Psoas muscle (tissue), 8 donors: ENCODE data around the gene EPHA2. TPM values are rescaled to one million over a fixed set of nuclear protein-coding genes. Genes with fewer than 3 reads are reported as not detected.

ENCODE experiments used
- ATAC-seq, 4 donors: fragments of 200-7000 bp; cut with Tn5 transposase; one replicate each; pipeline ENCODE4 v1.9.1; 2020; ENCODE audit warnings: moderate library complexity in 3 of 4, mild to moderate bottlenecking in 2 of 4
- DNase-seq, 2 donors: peaks; one replicate each; pipeline ENCODE4 v3.0.0-alpha.2; 2020
- H3K27ac ChIP-seq: fragments of 200-600 bp; one replicate; pipeline ENCODE4 v1.8.0; 2022
- H3K27me3 ChIP-seq, 3 donors: fragments of 200-600 bp in 1 of 3; one replicate each; pipeline versions ENCODE4 v1.6.1 to v1.8.0; 2013 to 2022; ENCODE audit warnings: low read length in 2 of 3, mild to moderate bottlenecking in 2 of 3, moderate library complexity in 1 of 3; ENCODE audit not compliant: insufficient read depth in 3 of 3
- H3K36me3 ChIP-seq, 2 donors: fragments of 200-600 bp in 1 of 2; one replicate each; pipeline versions ENCODE4 v1.6.1 to v1.8.0; 2013 to 2022; ENCODE audit warnings: low read depth in 1 of 2, mild to moderate bottlenecking in 1 of 2, moderate library complexity in 1 of 2; ENCODE audit not compliant: insufficient read depth in 1 of 2
- H3K4me1 ChIP-seq: fragments of 200-600 bp; one replicate; pipeline ENCODE4 v1.8.0; 2022
- H3K4me3 ChIP-seq: fragments of 200-600 bp; one replicate; pipeline ENCODE4 v1.8.0; 2022; ENCODE audit warnings: mild to moderate bottlenecking
- H3K9me3 ChIP-seq: fragments of 200-600 bp; one replicate; pipeline ENCODE4 v1.8.0; 2022
- WGBS, 3 donors: extraction: QIAGEN DNeasy Blood & Tissue Kit; methylation state at CpG; one replicate each; pipeline versions ENCODE4 v1.1.6 to v1.1.7; 2013; 5-methylcytosine and 5-hydroxymethylcytosine counted together
- intact Hi-C, 2 donors: fragments of 100-400 bp; cut with DNase I; formaldehyde crosslinking; loops; one replicate each; pipeline versions ENCODE4 v1.11.0 to v1.14.2; 2022
- polyA plus RNA-seq, 3 donors: library from polyadenylated mRNA; stranded (reverse); fragments of 200-250 nt; gene quantifications; one replicate each; pipeline ENCODE4 v1.2.3, GENCODE V29; 2013
- total RNA-seq, 4 donors: library from RNA; stranded (reverse); fragmentation: NEBNext Ultra II Directional in 2 of 4; extraction: Animal tissue kit (Norgen Biotek cat#: 25700) in 2 of 4; gene quantifications; one replicate each; pipeline versions ENCODE4 v1.2.1 to v1.2.4, GENCODE V29; 2021 to 2023
- TF ChIP-seq, protein P1 (sequence below): fragments of 200-600 bp; IDR thresholded peaks from one replicate; pipeline ENCODE4 v1.8.0; 2022; ENCODE audit warnings: antibody characterized with exemption
- donor health status: healthy with polysubstance abuse.
- donor health status: DM: no; HTN: no; CAD: no; lungs with moderate emphysema.
- donor health status: Bipolar disorder and iron deficiency.
- donor health status: healthy.
- donor health status: DM: yes; HTN: yes; CAD: no.
- donor health status: DM: no; HTN: no; CAD: no.
- donor health status: DM: no; HTN: no; CAD: no.
- donor health status: DM: yes; HTN: yes; CAD: no.

Gene EPHA2
- total and polyA plus RNA-seq, 7 donors: 1.3 to 8.0 (median 3.2) TPM

DNA sequence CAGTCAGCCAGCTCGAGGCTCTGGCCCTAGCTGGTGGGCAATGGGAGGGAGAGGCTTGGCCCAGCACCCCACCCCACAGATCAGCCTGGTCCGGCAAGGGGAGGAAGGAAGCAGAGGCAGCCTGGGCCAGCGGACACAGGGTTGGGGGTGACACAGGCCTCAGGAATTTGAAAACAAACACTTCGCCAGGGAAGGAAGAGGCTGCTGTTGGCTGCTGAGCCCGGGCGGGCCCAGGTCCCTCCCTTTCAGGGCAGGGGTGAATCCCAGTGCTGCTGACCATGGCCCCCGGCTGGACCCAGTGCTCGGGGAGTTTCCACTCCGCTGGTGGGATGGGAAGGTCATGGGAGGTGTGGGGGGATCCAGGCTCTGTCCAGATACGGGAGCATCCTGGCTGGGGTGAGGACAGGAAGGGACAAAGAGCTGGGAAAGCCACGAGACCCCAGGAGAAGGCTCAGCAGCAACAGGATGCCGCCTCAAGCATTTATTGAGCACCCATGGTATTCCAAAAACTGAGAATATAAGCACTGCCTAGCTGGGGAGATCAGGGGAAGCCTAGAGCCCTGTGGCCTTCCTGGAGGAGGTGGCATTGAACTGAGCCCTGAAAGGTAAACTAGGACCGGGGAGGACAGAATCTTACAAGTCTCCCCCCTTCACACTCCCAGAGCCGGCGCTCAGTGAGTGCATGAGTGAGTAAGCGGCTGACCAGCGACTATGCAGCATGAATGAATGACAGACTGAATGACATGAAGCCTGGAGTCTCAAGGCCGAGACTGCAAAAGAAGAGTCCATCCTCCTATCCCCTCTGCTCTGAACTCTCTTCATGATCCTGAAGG, 26.2 kb upstream of the EPHA2 start:
- intact Hi-C loops: loop anchor here in 1 of 2 donors (5.0 kb wide), 1 partner anchor 40 kb away; no protein-coding TSS in a partner anchor
- 46 to 54% (median 53%) methylated on average over 17 to 18 of the region's 18 CpGs for WGBS, 3 donors

DNA sequence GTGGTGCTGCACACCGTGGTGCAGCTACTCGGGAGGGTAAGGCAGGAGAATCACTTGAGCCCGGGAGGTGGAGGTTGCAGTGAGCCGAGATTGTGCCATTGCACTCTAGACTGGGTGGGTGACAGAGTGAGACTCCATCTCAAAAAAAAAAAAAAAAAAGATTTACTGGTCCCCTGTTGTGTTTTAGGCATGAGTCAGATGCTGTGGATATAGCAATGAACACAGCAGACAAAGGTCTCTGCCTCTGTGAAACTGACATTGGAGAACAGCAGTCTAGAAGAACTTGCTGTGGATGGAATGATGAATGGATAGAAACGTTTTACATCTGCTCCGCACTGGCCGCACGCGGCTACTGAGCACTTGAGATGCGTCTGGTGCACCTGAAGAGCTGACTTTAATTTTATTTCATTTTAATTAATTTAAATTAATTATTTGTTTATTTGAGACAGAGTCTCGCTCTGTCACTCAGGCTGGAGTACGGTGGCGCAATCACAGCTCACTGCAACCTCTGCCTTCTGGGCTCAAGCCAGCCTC, 24.5 kb upstream of the EPHA2 start:
- intact Hi-C loops: loop anchor here in 1 of 2 donors (5.0 kb wide), 1 partner anchor 38 kb away; no protein-coding TSS in a partner anchor
- H3K27ac ChIP-seq: no peak overlapping the region
- no peak for ATAC-seq
- 87 to 92% (median 88%) methylated on average over 13 of the region's 13 CpGs for WGBS, 3 donors
- H3K9me3 ChIP-seq: no peaks in the 10 kb centered on the region
- H3K4me3 ChIP-seq: no peak overlapping the region
- no peak for DNase-seq
- H3K27me3 ChIP-seq: peaks cover 0 to 5% (median 0%) of the 10 kb centered on the region in 3 donors
- no peaks in the 10 kb centered on the region for H3K36me3 ChIP-seq
- peaks cover 14% of the 10 kb centered on the region for H3K4me1 ChIP-seq
- TF ChIP-seq, protein P1, sequence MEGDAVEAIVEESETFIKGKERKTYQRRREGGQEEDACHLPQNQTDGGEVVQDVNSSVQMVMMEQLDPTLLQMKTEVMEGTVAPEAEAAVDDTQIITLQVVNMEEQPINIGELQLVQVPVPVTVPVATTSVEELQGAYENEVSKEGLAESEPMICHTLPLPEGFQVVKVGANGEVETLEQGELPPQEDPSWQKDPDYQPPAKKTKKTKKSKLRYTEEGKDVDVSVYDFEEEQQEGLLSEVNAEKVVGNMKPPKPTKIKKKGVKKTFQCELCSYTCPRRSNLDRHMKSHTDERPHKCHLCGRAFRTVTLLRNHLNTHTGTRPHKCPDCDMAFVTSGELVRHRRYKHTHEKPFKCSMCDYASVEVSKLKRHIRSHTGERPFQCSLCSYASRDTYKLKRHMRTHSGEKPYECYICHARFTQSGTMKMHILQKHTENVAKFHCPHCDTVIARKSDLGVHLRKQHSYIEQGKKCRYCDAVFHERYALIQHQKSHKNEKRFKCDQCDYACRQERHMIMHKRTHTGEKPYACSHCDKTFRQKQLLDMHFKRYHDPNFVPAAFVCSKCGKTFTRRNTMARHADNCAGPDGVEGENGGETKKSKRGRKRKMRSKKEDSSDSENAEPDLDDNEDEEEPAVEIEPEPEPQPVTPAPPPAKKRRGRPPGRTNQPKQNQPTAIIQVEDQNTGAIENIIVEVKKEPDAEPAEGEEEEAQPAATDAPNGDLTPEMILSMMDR: no peak

More for the DNA sequence above, 26.2 kb upstream of the EPHA2 start:
- H3K9me3 ChIP-seq: no peaks in the 10 kb centered on the region
- H3K4me3 ChIP-seq: no peak overlapping the region
- no peaks in the 10 kb centered on the region for H3K36me3 ChIP-seq
- H3K27me3 ChIP-seq: no peaks in the 10 kb centered on the region
- peaks cover 6% of the 10 kb centered on the region for H3K4me1 ChIP-seq
- TF ChIP-seq, protein P1: no peak
- peak overlapping the region; percentile 68 for H3K27ac ChIP-seq
- DNase-seq (peak; percentile 84 to 90), ATAC-seq (peak; percentile 80 to 87 (median 82))

DNA sequence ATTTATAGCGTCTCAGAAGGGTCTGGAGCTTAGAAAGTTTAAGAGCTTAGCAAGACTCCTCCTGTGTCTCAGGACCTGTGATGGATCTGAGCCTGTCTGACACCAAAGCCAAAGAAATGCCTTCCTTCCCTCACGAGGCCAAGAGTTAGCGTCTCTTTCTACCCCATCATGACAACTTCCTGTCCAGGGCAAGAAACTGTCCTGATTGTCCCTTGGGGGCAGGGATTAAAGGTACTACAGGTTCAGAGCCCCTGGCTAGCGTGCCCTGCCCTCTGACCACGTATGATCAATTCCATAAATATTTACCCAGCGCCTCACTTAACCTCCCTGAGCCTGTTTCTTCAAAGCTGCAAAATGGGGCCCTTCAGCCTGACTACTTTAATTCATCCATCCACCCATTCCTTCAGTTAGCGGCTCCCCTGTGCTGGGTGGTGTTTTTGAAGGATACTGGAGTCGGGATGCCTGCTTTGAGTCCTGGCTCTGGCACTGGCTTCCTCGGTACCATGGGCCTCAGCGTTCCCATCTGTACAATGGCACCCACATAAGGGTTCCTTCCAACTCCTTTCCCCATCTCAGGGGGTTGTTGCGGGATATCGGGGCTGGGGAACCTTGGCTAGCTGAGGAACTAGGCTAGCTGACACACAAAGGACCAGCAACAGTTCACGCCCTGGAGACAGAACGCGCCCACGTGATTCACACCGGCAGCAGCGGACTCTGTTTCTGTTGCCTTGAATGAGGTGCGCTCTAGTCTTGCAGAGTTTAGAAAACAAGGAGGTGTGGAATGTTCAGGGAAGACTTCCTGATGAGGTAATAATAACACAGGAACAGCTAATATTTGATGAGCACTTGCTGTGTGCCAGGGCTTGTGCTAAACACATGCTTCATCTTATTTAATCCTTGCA, 23.0 kb upstream of the EPHA2 start:
- Histone ChIP-seq H3K4me1 (peaks cover 14% of the 10 kb centered on the region), H3K36me3 (no peaks in the 10 kb centered on the region), H3K4me3 (no peak overlapping the region), H3K27me3 (peaks cover 0 to 5% (median 0%) of the 10 kb centered on the region in 3 donors), H3K9me3 (no peaks in the 10 kb centered on the region), H3K27ac (no peak overlapping the region)
- no peak for ATAC-seq
- intact Hi-C loops: no loop called here
- WGBS, 3 donors: 88 to 90% (median 89%) methylated on average over 19 of the region's 19 CpGs
- TF ChIP-seq, protein P1: no peak
- no peak for DNase-seq

DNA sequence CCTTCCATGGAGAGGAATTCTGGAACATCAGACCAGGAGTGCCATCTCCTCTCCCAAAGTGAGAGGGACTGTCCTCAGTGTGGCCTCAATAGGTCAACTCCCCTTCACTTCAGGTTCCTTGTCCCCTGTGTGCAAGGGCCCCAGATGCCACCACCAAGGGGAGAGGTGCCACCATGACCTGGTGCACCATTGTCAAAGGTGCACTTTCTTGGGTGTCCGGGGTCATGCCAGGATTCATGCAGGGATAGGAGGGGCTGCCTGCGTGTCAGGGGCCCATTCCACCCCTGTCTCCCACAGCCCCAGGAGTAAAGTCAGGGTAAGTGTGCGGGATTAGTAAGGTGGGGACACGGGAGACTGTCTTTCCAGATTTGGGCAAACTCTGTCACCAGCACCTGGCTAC, 21.4 kb upstream of the EPHA2 start:
- TF ChIP-seq, protein P1: no peak
- WGBS, 3 donors: 96 to 97% (median 97%) methylated on average over 4 of the region's 4 CpGs
- no peaks in the 10 kb centered on the region for H3K9me3 ChIP-seq
- H3K4me1 ChIP-seq: peaks cover 11% of the 10 kb centered on the region
- no peaks in the 10 kb centered on the region for H3K36me3 ChIP-seq
- H3K27me3 ChIP-seq: peaks cover 0 to 5% (median 0%) of the 10 kb centered on the region in 3 donors
- H3K4me3 ChIP-seq: no peak overlapping the region
- DNase-seq (no peak), ATAC-seq (no peak)
- H3K27ac ChIP-seq: no peak overlapping the region
- intact Hi-C loops: no loop called here
